ENCODE data around the gene IMP3.

Gene IMP3

DNA sequence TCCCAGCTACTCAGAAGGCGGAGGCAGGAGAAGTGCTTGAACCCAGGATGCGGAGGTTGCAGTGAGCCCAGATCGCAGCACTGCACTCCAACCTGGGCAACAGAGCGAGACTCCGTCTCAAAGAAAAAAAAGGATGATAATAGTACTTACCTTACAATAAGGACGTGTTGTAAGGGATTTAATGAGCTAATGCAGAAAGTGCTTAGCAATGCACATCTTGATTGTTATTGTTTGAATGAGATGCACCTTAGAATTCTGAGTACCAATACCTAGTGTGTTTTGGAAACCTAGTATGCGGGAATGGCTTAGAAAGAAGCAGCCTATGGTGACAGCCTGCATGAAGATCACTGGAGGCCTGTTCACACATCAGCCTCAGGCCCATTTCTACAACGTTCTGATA, 34.0 kb downstream of the IMP3 start:
- TF ChIP-seq, protein P1, sequence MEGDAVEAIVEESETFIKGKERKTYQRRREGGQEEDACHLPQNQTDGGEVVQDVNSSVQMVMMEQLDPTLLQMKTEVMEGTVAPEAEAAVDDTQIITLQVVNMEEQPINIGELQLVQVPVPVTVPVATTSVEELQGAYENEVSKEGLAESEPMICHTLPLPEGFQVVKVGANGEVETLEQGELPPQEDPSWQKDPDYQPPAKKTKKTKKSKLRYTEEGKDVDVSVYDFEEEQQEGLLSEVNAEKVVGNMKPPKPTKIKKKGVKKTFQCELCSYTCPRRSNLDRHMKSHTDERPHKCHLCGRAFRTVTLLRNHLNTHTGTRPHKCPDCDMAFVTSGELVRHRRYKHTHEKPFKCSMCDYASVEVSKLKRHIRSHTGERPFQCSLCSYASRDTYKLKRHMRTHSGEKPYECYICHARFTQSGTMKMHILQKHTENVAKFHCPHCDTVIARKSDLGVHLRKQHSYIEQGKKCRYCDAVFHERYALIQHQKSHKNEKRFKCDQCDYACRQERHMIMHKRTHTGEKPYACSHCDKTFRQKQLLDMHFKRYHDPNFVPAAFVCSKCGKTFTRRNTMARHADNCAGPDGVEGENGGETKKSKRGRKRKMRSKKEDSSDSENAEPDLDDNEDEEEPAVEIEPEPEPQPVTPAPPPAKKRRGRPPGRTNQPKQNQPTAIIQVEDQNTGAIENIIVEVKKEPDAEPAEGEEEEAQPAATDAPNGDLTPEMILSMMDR (IDR thresholded peaks at IDR 0.05; ENCODE audit: low read depth, low read length): no peak
- H3K4me3 ChIP-seq (ENCODE audit: low read depth, low read length): no peak overlapping the region

DNA sequence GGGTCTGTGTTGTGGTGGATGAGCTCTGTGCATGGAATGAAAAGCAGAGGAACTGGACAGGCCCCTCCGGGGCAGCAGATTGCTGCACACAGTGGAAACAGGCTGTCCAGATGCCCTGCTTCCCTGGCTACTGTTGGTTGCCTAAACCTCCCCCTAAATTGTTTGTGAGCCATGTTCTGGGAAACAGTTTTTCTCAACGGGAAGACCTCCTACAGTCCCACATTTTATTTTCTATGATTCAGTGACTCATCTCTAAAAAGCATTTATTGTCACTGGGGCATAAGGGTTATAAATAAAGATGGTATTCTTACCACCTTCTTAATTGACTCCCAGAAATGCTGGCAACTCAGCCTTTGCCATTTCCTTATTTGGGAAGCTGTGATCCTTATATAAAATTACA, 40.6 kb downstream of the IMP3 start:
- TF ChIP-seq, protein P1 (IDR thresholded peaks at IDR 0.05; ENCODE audit: low read depth, low read length): no peak
- H3K4me3 ChIP-seq (ENCODE audit: low read depth, low read length): no peak overlapping the region

DNA sequence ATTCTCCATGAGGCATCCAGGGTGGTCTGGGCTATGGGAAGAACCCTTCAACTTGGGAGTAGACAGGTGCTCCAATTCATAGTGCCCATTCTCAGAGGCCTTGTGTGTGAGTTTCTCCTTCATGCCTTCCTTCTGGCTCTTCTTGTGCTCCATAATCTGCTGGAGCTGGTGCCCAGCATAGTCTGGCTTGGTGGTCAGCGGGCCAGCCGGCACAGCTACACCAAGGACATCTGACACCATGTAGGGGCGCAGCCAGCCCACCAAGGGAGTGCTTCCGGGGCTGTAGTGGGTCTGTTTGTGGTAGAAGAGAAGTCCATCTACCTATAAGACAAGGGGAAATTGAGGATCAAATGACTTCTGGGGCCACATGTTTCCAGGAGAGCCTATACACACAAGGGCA, 41.7 kb downstream of the IMP3 start:
- TF ChIP-seq, protein P1 (IDR thresholded peaks at IDR 0.05; ENCODE audit: low read depth, low read length): no peak
- H3K4me3 ChIP-seq (ENCODE audit: low read depth, low read length): no peak overlapping the region

DNA sequence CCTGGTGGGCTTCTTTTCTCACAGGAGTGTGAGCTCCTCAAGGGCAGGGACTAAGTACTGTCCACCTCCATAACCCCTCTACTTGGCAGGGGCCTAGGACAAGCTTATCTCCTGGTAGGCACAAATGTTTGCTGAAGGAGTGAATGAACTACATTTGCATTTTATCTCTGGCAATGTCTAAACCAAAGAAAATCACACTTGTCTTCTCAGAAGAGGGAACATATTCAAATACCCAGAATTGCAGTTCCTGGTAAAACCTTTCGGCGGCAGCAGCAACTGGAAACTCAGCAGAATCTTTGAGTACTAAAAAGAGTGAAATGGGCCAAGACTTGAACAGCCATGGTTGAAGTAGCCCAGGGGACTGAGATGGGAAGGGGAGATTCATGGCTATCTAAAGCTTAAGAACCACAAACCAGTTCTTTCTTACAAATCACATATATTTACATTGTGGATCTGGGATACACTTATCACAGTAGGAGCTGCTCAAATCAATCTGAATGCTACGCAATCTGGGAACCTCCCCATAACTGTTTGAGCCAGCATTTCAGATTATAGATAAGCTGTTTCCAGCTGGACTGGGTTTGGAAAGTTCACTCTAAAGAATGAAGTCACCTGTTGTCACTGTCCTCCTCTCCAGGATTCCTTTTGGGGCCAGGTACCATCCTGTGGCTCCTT, 42.2 kb downstream of the IMP3 start:
- H3K4me3 ChIP-seq (ENCODE audit: low read depth, low read length): no peak overlapping the region
- TF ChIP-seq, protein P1 (IDR thresholded peaks at IDR 0.05; ENCODE audit: low read depth, low read length): no peak; the same call in 1 of the 2 replicates

DNA sequence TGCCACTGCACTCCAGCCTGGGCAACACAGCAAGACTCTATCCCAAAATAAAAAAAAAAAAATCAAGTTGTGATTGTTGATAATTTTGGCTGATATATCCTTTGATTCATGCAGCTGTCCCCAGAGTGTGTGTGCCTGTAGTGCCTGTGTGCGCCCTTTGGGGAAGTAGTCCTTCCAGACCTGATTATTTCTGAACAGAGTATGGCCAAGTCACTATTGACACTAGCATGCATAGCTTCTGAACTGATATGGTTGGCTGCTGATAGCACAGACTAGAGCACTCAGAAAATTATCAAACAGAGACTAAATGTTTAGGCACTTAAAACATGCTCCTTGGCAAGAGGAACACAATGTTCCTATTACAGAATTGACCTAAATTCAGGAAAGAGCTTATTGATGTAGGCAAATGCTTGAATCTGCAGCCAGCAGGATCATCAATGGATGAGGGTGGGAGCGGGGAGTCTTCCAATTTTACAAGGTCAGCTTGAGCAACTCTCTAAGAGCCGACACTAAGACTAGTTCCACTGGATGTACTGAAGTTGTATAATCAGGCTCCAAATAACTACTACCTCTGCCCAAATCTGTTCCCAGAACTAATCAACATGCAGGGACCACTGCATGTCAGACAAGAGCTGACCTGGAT, 43.2 kb downstream of the IMP3 start:
- no peak overlapping the region for H3K4me3 ChIP-seq (ENCODE audit: low read depth, low read length)
- TF ChIP-seq, protein P1 (IDR thresholded peaks at IDR 0.05; ENCODE audit: low read depth, low read length): no peak

DNA sequence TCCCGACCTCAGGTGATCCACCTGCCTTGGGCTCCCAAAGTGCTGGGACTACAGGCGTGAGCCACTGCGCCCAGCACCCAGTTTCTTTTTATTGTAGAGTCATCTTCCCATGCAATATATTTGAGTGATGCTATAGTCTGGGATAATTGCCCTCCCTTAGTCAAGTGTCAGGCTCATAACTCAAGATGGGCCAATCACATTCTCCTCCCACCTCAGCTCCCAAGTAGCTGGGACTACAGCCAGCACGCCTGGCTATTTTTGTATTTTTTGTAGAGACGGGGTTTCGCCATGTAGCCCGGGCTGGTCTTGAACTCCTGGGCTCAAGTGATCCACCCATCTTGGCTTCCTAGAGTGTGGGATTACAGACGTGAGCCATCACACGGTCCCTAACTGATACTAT, 45.7 kb downstream of the IMP3 start:
- TF ChIP-seq, protein P1 (IDR thresholded peaks at IDR 0.05; ENCODE audit: low read depth, low read length): no peak
- H3K4me3 ChIP-seq (ENCODE audit: low read depth, low read length): no peak overlapping the region

DNA sequence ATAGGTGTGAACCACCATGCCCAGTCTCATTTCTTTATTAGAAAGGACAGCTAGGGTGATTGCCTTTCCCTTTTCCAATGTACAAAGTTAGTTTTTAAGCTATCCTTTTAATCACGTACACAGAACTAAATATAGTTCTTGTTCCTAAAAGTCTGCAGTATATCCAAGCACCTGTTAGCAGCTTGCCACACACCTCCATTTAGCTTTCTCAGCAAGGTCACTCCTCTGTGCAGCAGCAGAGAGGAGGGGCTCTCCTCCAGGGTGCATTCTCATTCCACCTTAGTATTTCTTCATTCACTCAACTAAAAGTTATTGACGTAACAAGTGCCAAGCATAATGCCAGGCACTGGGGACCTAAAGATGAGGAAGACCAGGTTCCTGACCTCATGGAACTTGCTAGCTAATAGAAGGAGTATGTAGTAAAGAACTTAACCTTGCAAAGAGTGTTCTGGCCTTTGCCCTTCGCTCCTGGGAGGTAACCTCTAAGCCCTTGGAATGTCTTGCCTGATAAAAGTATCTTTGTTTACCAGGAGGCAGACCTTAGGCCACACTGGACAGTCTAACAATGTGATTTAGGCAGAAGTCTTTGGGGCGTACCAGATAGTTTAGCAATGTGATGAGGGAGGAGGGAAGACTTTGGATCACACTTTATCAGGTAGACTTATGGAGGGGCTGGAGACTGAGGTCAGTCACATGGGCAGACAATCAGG, 48.2 kb downstream of the IMP3 start:
- H3K4me3 ChIP-seq (ENCODE audit: low read depth, low read length): no peak overlapping the region
- TF ChIP-seq, protein P1 (IDR thresholded peaks at IDR 0.05; ENCODE audit: low read depth, low read length): no peak
